HG03571 (cell line): ENCODE data around the gene NDUFB7.
"Not testable (repeated sequence)": the region's sequence is repeated elsewhere in the genome, so short reads cannot be mapped to it uniquely, and the experiment has no call there.

Experiments used
- ATAC-seq: cut with Tn5 transposase; IDR thresholded peaks from one replicate; pipeline ENCODE4 v1.9.1; 2021; ENCODE audit not compliant: unreplicated experiment

NDUFB7 gene

DNA sequence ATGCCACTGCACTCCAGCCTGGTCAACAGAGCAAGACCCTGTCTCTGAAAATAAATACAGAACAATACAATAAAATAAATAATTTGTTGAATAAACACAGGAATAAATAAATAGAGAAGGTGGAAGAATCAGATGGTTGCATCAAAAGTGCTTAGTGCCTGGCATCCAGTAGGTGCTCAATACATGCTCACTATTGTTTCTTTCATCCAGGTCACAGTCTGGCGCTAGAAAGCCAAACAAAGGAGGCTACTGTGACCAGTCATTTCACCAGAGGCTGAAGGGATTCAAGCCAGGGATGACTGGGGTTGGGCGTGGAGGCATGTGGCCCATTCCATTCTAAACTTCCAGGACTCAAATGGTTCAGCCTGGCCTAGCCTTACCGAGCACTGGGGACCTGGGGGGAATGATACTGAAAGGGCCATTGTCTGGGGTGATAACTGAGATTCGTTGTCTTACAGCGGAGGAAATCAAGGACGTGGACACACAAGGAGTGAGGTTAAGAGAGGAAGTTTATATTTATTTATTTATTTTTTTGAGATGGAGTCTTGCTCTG is 3.6 kb upstream of the NDUFB7 start:
- ATAC-seq = no peak

DNA sequence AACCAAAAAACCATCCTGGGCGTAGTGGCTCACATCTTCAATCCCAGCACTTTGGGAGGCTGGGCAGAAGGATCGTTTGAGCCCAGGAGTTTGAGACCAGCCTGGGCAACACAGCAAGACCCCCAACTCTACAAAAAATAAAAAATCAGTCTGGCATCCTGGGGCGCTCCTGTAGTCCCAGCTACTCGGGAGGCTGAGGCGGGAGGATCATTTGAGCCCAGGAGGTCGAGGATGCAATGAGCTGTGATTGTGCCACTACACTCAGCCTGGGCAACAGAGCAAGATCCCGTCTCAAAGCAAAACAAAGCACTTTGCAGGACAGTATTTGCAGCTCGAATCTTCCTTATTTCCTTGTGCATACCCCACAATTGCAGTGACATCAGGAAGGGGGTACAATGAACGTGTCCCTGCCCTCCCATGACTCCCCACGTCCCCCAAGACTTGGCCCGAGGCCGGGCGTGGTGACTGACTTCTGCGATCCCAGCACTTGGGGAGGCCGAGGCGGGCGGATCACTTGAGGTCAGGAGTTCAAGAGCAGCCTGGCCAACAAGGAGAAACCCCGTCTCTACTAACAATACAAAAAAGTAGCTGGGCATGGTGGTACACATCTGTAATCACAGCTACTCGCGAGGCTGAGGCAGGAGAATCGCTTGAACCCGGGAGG is 870 bp downstream of the NDUFB7 start:
- ATAC-seq = no peak

DNA sequence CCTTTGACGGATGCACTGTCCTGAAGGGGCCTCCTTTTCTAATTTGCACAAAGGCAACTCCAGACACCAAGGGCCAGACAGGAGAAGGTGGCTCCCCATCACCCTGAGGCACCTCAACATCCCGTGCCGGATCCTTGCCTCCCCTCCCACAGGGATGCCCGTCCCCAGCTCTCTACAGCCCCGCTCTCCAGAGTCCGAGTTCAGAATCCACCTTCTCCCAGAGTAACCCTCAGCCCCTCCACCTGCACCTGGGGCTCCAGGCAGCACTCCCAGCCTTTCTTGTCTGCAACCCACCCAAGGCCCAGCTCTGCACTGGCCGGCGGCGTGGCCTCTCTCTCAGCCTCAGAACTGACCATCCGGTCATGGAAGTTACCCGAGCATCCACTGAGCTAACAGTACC is 4.8 kb downstream of the NDUFB7 start:
- ATAC-seq = no peak

DNA sequence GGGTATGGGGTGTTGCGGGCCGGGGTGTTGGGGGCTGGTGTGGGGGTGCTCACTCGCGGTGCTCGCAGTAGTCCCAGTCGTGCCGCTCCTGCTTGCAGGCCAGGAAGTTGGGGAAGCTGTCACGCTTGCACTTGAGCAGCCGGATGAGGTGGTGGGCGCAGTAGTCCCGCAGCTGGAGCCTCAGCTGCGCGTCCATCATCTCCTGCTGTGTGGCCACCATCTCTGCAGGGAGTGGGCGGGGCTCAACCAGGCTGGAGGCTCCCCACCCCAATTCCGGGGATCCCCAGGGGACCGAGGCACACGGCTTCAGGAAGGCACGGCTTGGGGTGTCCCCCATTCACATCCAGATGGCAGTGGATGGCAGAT is 5.2 kb downstream of the NDUFB7 start:
- no peak for ATAC-seq

DNA sequence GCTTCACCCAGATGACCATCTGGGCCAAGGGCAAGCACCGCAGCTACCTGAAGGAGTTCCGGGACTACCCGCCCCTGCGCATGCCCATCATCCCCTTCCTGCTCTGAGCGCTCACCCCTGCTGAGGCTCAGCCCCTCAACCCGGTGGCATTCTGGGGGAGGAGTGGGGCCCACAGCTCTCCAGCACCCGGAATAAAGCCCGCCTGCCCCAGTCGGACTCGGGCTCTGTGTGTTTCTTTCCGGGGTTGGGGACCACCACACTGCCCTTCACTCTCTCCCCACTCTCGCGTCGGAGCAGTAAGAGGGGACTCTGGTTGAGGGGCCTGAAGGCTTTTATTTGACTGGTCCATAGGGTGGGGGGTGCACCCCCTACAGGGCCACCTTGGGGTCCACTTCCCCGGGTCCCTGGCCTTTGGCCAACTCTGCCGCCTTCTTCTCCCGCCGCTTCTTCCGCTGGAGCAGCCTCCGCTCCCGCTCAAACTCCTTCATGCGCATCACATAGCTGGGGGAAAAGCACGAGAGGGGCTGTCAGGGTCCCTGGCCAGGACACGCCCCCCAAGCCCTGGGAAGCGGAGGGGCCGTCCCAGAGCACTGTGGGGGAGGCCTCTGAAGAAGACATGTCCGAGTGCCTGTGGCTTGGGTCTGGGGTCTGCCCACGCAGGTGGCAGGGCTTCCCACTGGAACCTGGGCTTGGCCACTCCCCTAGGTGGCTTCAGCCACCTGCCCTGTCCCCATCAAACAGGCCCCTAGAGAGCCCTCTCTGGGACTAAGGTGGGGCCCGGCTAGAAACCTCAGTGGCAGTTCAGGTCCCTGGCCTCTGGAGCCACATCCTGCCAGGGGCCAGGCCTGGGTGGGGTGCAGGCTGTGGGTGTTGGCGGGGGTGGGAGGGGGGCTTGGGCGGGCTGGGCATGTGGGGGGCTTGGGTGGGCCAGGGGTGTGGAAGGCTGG is 5.8 kb downstream of the NDUFB7 start:
- no peak for ATAC-seq

DNA sequence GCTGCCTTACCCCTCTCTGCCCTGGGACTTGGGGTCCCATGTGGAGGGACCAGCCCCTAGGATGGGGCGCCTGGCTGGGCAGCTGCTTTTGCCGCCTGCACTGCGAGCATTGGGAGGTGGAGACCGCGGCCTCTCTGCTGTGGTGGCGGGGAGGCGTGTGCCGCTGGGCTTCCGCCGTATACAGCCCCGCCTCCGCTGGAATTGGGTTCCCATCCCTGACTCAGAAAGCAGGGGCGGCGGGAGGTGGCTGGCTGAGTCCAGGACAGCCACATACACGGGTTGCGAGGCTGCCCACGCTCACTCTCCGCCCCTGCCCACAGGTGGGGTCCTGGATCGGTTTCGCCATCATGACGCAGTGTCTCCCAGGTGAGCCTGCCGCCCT is 6.6 kb downstream of the NDUFB7 start:
- ATAC-seq = no peak

DNA sequence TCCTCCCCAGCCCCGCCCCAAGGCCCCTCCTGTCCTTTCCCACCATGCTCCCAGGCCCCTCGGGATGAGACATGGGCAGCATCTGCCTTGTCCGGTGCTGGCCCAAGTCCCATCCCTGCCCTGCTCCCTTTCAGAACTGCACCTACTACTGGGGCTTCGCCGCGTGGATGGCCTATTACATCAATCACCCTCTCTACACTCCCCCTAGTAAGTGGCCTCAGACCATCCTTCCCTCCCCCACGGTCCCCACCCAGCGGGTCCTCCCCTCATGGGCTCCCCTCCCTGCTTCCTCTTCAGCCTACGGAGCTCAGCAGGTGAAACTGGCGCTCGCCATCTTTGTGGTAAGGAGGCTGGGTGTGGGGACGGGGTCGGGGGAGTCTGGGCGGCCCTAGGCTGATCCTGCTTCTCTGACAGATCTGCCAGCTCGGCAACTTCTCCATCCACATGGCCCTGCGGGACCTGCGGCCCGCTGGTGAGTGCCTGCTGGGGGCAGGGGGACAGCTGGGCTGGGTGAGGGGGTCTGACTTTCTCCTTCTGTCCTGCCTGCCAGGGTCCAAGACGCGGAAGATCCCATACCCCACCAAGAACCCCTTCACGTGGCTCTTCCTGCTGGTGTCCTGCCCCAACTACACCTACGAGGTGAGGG is 7.1 kb downstream of the NDUFB7 start:
- ATAC-seq = not testable (repeated sequence)

DNA sequence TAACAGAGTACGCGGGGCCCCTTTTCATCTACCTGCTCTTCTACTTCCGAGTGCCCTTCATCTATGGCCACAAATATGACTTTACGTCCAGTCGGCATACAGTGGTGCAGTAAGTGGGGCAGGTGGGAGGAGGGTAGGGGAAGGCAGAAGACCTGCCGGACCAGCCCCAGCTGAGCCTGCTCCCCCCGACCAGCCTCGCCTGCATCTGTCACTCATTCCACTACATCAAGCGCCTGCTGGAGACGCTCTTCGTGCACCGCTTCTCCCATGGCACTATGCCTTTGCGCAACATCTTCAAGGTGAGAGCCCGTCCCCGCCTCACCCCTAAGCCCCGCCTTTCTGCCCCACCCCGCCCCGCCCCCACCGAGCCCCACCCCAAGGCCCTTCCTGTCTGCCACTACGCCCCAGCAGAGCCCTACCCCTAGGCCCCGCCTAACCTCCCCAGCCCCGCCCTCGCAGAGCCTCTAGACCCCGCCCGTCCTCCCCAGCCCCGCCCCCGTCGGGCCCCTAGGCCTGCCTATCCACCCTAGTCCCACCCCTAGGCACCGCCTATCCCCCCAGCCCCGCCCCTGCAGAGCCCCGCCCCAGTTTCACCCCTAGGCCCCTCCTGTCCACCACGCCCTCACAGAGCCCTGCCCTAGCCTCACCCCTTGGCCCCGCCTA is 7.7 kb downstream of the NDUFB7 start:
- ATAC-seq = no peak

DNA sequence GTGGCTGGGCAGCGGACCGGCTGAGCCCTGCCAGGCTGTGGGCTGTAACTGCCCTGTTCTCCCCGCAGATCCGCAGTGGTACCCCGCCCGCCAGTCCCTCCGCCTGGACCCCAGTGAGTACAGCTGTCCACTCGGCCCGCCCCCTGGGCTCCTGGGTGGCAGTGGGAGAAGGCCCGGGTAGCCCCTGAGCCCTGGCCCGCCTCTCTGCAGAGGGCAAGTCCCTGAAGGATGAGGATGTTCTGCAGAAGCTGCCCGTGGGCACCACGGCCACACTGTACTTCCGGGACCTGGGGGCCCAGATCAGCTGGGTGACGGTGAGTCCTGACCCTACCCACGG is 8.3 kb downstream of the NDUFB7 start:
- no peak for ATAC-seq

DNA sequence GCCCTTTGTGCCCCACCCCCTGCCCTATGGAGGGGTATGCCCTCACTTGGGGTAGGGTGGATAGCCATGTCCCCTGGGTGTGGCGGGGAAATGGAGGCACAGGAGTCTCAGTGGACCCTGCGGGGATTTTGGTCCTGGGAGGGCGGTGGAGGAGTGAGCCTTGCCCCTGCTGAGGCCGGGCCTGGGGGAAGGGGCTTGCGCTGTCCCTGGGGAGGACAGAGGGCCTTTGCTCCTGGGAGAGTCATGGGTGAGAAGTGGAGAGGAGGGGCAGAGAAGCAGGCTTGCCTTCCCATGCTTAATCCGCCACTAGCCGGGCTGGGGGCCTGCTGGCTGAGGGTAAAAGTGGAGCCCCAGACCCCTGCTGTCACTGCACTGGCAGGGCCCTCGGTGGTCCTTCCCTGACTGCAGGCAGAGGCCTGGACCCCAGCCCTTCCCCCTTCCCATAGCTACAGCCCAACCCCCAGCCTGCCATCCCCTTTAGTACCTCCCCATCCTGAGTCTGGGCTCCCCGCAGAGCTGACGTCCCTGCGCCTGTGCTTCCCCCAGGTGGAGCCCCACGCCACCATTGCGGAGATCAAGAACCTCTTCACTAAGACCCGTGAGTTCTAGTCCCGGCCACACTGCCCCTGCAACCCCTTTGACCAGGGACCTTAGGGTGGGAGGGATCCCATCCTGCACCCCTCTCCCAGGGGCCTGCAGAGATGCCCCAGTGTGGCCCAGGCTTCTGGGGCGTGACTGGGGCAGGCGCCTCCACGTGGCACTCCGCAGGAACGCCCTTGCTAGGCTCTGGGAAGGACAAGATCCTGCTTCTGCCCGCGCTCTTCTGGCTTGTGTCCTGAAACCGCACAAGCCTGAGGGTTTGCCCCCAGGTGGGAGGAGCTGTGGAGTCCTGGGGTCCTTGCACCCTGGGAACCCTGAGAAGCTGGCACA is 8.9 kb downstream of the NDUFB7 start:
- no peak for ATAC-seq

DNA sequence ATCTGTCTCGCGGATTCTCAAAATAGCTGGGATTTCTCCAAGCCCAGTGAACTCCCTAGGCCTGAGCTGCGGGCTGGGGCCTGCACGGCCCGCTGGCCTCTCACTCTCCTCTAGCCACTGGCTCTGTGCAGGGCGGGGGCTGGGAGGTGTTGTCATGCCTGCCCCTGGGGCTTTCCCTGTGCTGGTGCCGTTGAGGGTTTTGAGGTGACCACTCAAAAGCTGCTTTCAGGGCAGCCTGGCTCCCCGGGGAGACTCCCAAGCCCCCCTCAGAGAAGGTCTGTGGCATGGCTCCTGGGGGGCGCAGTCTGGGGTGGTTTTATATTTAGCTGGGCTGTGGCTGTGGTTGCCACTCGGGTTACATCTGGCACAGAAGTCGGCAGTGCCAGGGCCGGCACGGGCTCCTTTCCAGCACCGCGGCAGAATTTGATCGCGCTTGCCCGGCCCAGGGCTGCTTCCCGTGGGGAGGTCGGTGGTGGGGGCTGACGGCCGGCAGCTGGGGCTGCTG is 10.0 kb downstream of the NDUFB7 start:
- ATAC-seq = no peak

DNA sequence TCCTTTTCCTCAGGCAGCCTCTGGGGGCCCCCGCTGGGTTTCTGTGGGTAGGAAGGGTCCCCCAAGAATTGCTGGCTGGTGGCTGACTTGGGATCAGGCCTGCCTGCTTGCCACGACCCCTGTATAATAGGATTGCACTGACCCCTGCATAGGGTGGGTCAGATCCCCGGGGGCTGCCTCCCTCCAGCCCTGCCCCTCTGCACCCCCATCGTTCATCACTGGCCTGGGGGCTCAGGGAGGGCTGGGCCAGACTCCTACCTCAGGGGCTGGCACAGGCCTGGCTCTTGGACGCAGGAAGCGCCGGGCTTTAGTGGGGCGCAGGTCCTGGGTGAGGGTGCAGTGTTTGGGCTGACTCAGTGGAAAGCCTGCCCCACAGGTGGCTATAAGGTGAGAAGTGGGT is 10.6 kb downstream of the NDUFB7 start:
- ATAC-seq = no peak

DNA sequence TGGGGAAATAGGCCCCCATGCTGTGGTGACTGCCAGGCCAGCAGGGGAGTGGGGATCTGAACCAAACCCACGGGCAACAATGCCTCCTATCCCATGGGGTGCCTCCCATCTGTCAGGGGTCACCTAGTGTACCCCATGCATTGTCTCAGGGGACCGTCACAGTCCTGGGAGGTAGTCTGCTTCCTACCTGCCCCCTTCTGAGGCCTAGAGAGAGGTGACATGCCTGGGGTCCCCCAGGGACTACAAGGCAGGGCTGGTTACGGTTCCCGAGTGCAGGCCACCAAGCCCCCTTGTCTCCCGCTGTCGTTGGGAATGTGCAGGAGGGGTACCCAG is 11.1 kb downstream of the NDUFB7 start:
- no peak for ATAC-seq

DNA sequence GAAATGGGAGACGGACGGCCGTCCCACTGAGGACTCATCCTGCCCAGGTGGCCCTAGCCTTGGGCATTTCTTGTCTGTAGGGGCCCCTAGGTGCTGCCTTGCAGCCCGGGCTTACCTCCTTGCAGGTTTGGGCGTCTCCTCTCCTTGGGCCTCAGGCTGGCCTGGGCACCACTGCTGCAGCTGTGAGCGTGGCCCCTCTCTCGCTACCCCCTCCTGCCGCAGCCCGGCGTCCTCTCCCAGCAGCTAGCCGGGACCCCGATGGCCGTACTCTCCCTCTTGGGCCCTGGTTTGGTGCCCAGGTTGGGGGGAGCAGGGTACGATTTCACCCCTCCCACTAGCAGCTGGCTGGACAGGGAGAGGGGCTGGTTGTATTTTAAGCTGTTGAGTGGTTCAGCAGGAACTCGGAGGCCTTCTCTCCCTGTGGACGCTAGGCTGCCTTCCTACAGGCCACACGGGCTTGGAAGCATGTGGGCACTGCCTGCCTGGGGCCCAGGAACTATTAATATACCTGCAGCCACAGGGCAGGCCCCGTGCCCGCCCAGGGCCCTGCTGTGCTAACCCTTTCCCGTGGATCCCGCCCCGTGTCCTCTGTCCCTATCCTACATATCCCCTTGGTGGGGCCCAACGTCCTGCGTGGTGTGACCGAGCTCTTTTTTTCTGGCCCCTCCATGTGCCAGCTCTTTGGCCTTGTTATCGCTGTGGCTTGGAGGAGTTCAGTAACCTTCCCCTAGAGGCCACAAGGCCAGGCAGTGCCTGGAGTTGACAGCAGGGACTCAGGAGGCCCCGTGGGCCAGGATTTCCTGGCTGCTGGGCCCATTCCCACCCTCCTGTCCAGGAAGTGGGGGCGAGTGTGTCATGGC is 11.7 kb downstream of the NDUFB7 start:
- no peak for ATAC-seq

DNA sequence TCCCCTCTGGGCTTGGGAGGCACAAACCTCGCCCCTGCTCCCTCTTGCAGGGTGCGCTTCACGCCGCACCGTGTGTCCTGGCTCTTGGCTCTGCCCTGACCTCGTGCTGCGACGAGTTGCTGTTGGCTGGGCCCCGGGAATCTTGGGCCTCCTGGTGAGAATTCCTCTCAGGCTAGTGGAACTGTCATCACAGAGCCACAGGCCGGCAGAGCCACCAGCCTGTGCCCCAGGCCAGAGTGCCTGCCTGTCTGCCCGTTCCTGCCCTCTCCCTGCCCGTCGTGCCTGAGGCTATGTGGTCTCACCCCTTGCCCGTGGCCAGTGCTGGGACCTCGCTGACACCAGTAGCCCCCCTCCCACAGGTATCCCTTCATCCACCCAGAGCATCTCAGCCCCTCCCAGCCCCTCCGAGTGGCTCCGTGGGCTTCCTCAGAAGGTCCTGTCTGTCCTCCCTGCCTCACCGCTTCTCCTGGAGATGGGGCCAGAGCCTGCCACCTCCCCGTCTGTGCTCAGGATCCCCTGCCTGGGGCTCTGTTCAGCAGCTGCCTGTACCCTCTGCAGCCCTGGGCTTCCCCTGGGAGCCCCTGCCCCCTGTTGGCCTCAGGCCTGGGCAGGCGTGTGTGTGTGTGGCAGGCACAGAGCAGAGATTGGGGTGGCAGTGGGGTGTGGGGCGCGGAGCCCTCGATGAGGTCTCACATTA is 13.3 kb downstream of the NDUFB7 start:
- ATAC-seq = no peak

DNA sequence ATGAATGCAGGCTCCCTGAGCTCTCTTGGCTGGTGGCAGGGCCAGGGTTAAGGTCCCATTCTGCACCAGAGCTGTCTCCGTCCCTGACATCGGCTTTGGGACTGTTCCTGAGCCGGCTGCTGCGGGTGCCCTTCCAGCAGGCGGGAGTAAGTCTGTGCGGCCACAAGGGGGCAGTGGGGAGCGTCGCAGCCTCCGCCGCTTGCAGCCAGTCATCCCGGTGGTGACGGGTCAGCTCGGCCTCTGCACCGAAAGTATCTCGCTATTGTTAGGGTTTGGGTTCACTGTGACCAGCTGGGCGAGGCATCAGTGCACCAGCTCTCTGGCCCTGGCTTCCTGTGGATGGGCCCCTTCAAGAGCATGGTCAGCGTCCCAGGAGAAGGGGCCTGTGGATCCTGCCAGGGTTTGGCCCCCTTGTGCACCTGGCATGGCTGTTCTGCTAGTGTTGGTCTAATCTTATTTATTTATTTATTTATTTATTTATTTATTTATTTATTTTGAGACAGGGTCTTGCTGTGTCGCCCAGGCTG is 15.1 kb downstream of the NDUFB7 start:
- no peak for ATAC-seq

DNA sequence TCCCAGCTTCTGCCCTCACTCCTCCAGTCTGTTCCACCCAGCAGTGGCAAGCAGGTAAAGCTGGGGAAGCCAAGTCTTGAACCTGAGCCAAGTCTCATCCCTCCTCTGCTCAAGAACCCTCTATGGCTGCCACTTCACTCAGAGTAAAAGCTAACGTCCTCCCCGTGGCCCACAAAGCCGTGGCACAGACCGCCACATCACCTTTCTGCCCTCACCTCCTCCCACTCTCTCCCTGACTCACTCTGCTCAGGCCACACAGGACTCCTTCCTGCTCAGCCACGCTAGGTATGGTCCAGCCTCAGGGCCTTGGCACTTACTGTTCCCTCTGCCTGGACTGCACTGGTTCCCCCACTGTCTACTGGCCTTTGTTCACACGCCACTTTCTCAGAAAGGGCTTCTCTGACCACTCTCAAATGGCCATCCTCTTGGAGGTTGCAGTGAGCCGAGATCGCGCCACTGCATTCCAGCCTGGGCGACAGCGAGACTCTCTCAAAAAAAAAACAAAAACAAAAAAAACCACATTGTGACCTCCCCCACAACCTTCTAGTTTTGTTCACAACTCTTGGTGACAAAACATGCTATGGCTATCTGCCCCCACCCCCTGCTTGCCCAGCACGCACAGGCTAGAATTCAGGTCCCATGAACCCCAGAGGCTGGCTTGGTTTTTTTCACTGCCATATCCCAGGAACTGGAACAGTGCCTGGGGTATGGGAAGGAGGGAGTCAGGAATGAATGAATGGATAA is 15.8 kb downstream of the NDUFB7 start:
- ATAC-seq = no peak

DNA sequence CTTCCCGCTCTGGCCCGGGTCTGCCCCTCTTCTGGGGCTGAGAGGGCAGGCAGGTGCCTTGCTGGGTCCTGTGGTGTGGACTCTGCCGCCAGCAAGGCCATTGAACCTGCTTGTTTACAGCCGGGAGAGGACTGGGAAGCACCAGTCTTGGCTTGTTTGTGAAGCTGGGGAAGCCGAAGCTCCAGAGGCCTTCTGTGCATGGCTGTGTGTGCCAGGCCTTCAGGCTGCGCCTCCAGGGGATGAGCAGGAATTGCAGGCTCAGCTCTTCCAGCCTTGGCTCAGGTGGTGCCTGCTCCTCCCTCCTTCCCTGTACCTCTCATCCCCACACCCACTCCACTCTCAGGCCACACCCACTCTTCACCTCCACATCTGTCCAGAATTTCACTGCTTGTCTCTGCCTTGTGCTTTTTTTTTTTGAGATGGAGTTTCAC is 17.5 kb downstream of the NDUFB7 start:
- no peak for ATAC-seq
